HL-60 (cell line): ENCODE results near the gene SH3BP4.

Experiments used
- DNase-seq, 2 experiments: peaks; one replicate each; pipeline ENCODE4 v3.0.0-alpha.2; 2010 to 2020; ENCODE audit warnings: low read depth in 1 of 2, low spot score in 1 of 2
- H3K27ac ChIP-seq: fragments of 250-450 bp; sonication (Bioruptor Pico); replicated peaks from 2 replicates; pipeline ENCODE4 v1.5.1; 2020; ENCODE audit warnings: mild to moderate bottlenecking, moderate library complexity
- H3K27me3 ChIP-seq: fragments of 250-450 bp; sonication (Bioruptor Pico); 2 replicates; pipeline ENCODE4 v1.5.1; 2021; ENCODE audit warnings: mild to moderate bottlenecking, moderate library complexity; ENCODE audit not compliant: insufficient read depth, poor library complexity, severe bottlenecking
- H3K4me3 ChIP-seq: replicated peaks from 2 replicates; pipeline ENCODE4 v1.5.1; 2011; ENCODE audit warnings: mild to moderate bottlenecking, control low read depth, low read length; ENCODE audit not compliant: insufficient read depth
- CTCF ChIP-seq: IDR thresholded peaks from one replicate; pipeline ENCODE4 v1.5.1; 2011; ENCODE audit warnings: low read length, control low read depth, inconsistent platforms; ENCODE audit not compliant: insufficient read depth
- GABPA ChIP-seq: IDR thresholded peaks from 2 replicates; pipeline ENCODE4 v1.6.1; 2012; ENCODE audit warnings: low read depth
- POLR2AphosphoS5 ChIP-seq: IDR thresholded peaks from 2 replicates; pipeline ENCODE4 v1.6.1; 2012; ENCODE audit warnings: low read depth
- REST ChIP-seq: IDR thresholded peaks from 2 replicates; pipeline ENCODE4 v1.6.1; 2012; ENCODE audit warnings: low read depth; ENCODE audit not compliant: insufficient replicate concordance
- SPI1 ChIP-seq: IDR thresholded peaks from 2 replicates; pipeline ENCODE4 v1.6.1; 2012; ENCODE audit warnings: low read depth, mild to moderate bottlenecking, borderline replicate concordance

The SH3BP4 gene

GRCh38 chr2:235001237-235002133 is 49.7 kb downstream of the SH3BP4 start:
- no peak for DNase-seq
- H3K4me3 ChIP-seq, result no peak overlapping the region
- H3K27me3 ChIP-seq, result no peaks in the 10 kb centered on the region
- no peak overlapping the region for H3K27ac ChIP-seq
- TF ChIP-seq GABPA, result no peak
- no peak for TF ChIP-seq CTCF
- TF ChIP-seq POLR2AphosphoS5, result no peak

GRCh38 chr2:235002198-235003095 is 50.6 kb downstream of the SH3BP4 start:
- no peaks in the 10 kb centered on the region for H3K27me3 ChIP-seq
- DNase-seq, result no peak
- H3K4me3 ChIP-seq, result no peak overlapping the region
- no peak for TF ChIP-seq CTCF
- TF ChIP-seq GABPA, result no peak
- no peak for TF ChIP-seq POLR2AphosphoS5
- no peak for TF ChIP-seq REST
- no peak for TF ChIP-seq SPI1
- H3K27ac ChIP-seq, result no peak overlapping the region

- H3K4me3 ChIP-seq, result no peak overlapping the region
Observed at GRCh38 chr2:235003096-235003775, 51.4 kb downstream of the SH3BP4 start.

More at GRCh38 chr2:235003096-235003775, 51.4 kb downstream of the SH3BP4 start:
- Histone ChIP-seq H3K27me3 (no peaks in the 10 kb centered on the region), H3K27ac (no peak overlapping the region)
- no peak for DNase-seq
- TF ChIP-seq GABPA, result no peak
- no peak for TF ChIP-seq POLR2AphosphoS5
- TF ChIP-seq SPI1, result no peak
- TF ChIP-seq REST, result no peak
- TF ChIP-seq CTCF, result no peak
